ENCODE data around the gene AGAP1. TPM values are rescaled to one million over a fixed set of nuclear protein-coding genes. Genes with fewer than 3 reads are reported as not detected.

AGAP1 gene
- total RNA-seq, 2 donors from 2014 or later: 32.8 to 34.7 TPM

DNA sequence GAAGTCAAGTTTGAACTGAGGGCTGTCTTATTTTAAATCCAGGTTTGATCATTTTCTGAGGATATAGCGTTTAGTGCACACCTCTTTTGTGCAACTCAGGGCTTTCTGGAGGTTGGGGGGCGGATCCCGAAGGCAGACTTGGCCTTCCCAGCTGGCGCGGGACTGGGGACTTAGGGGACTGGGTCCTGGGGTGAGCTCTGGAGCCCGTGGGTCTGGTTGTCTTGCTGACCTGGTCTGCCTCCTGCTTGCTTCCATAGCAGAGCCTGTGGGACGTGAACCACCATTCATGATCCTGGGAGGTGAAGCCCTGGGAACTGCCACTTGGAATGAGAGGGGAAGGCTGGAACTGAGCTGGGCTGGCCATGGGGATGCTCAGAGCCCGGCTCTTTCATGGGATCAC, 63.1 kb downstream of the AGAP1 start:
- no peak overlapping the region for H3K4me3 Mint-ChIP-seq
- Histone ChIP-seq H3K36me3 (ENCODE audit: control insufficient read depth, insufficient read depth, low read length) (no peaks in the 10 kb centered on the region), H3K9ac (ENCODE audit: extremely low read depth, low read length, poor library complexity, severe bottlenecking) (no peak overlapping the region), H3K27ac (ENCODE audit: low read depth, low read length) (no peak overlapping the region), H3K4me3 (ENCODE audit: low read length) (no peak overlapping the region), H3K4me1 (ENCODE audit: control insufficient read depth, insufficient read depth, low read length) (peaks cover 10% of the 10 kb centered on the region), H3K9me3 (ENCODE audit: control insufficient read depth, low read length) (no peaks in the 10 kb centered on the region), H3K27me3 (ENCODE audit: control insufficient read depth, insufficient read depth, low read length, poor library complexity, severe bottlenecking) (no peaks in the 10 kb centered on the region)
- H3K27me3 Mint-ChIP-seq (ENCODE audit: insufficient read depth): peaks cover 7% of the 10 kb centered on the region
- no peak for DNase-seq
- TF ChIP-seq, protein P1, sequence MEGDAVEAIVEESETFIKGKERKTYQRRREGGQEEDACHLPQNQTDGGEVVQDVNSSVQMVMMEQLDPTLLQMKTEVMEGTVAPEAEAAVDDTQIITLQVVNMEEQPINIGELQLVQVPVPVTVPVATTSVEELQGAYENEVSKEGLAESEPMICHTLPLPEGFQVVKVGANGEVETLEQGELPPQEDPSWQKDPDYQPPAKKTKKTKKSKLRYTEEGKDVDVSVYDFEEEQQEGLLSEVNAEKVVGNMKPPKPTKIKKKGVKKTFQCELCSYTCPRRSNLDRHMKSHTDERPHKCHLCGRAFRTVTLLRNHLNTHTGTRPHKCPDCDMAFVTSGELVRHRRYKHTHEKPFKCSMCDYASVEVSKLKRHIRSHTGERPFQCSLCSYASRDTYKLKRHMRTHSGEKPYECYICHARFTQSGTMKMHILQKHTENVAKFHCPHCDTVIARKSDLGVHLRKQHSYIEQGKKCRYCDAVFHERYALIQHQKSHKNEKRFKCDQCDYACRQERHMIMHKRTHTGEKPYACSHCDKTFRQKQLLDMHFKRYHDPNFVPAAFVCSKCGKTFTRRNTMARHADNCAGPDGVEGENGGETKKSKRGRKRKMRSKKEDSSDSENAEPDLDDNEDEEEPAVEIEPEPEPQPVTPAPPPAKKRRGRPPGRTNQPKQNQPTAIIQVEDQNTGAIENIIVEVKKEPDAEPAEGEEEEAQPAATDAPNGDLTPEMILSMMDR (conservative IDR thresholded peaks at IDR 0.05): no peak
- H3K9me3 Mint-ChIP-seq: no peaks in the 10 kb centered on the region
- no peaks in the 10 kb centered on the region for H3K36me3 Mint-ChIP-seq (ENCODE audit: low read depth)
- peaks cover 29% of the 10 kb centered on the region for H3K4me1 Mint-ChIP-seq
- 93 to 99% methylated on average over 8 of the region's 8 CpGs for WGBS, 2 experiments (ENCODE audit: insufficient coverage in 1 of 2, insufficient read length in 1 of 2)
- no peak overlapping the region for H3K27ac Mint-ChIP-seq

DNA sequence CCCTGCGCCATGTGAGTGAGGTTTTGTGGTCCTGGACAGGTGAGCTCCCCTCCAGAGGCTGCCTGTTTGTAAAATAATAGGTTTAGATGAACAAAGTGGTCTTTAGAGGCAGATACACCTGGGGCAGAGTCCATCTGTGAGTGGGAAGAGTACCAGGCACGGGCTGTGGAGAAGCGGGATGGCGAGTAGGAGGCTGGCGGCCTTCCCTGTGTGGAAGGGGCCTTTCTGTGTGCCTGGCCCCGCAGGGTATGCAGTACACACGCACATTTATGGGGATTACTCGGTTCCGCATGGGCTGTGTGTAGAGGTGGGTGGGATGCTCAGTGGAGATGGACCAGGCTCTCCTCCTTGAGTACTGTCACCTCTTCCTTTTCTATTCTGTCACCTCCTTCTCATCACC, 64.1 kb downstream of the AGAP1 start:
- no peaks in the 10 kb centered on the region for H3K9me3 Mint-ChIP-seq
- Histone ChIP-seq H3K4me3 (ENCODE audit: low read length) (no peak overlapping the region), H3K27me3 (ENCODE audit: control insufficient read depth, insufficient read depth, low read length, poor library complexity, severe bottlenecking) (no peaks in the 10 kb centered on the region), H3K9me3 (ENCODE audit: control insufficient read depth, low read length) (no peaks in the 10 kb centered on the region), H3K36me3 (ENCODE audit: control insufficient read depth, insufficient read depth, low read length) (no peaks in the 10 kb centered on the region), H3K27ac (ENCODE audit: low read depth, low read length) (no peak overlapping the region), H3K9ac (ENCODE audit: extremely low read depth, low read length, poor library complexity, severe bottlenecking) (no peak overlapping the region), H3K4me1 (ENCODE audit: control insufficient read depth, insufficient read depth, low read length) (peaks cover 10% of the 10 kb centered on the region)
- H3K4me3 Mint-ChIP-seq: no peak overlapping the region
- TF ChIP-seq, protein P1 (conservative IDR thresholded peaks at IDR 0.05): no peak
- 97 to 100% methylated on average over 1 to 6 of the region's 9 CpGs for WGBS, 2 experiments (ENCODE audit: insufficient coverage in 1 of 2, insufficient read length in 1 of 2)
- peaks cover 7% of the 10 kb centered on the region for H3K27me3 Mint-ChIP-seq (ENCODE audit: insufficient read depth)
- no peaks in the 10 kb centered on the region for H3K36me3 Mint-ChIP-seq (ENCODE audit: low read depth)
- no peak for DNase-seq
- no peak overlapping the region for H3K27ac Mint-ChIP-seq
- H3K4me1 Mint-ChIP-seq: peaks cover 29% of the 10 kb centered on the region

DNA sequence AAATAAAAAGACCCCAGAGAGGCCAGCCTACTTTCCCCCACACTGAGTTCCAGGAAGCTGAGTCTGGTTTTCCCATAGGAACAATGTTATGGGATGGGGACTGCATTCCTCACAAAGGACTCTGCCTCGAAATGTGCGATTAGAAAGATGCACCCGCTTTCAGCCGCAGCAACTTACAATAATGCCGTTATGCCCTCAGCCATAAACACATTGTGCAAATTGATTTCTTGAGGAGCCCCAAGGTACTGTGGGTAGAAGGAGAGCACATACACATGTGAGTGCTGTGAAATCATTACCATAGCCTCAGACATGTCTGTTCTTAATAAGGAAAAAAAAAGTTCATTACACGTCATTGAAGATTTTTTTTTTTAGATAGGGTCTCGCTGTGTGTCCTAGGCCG, 64.7 kb downstream of the AGAP1 start:
- WGBS, 2 experiments (ENCODE audit: insufficient coverage in 1 of 2, insufficient read length in 1 of 2): 94 to 95% methylated on average over 8 of the region's 8 CpGs
- peaks cover 10% of the 10 kb centered on the region for H3K4me1 ChIP-seq (ENCODE audit: control insufficient read depth, insufficient read depth, low read length)
- Mint-ChIP-seq H3K27me3 (ENCODE audit: insufficient read depth) (peaks cover 7% of the 10 kb centered on the region), H3K9me3 (no peaks in the 10 kb centered on the region), H3K4me3 (no peak overlapping the region), H3K4me1 (peaks cover 27% of the 10 kb centered on the region), H3K27ac (no peak overlapping the region), H3K36me3 (ENCODE audit: low read depth) (no peaks in the 10 kb centered on the region)
- H3K27ac ChIP-seq (ENCODE audit: low read depth, low read length): peak overlapping the region; percentile 33
- DNase-seq: no peak
- TF ChIP-seq, protein P1 (conservative IDR thresholded peaks at IDR 0.05): no peak
- H3K36me3 ChIP-seq (ENCODE audit: control insufficient read depth, insufficient read depth, low read length): no peaks in the 10 kb centered on the region
- H3K27me3 ChIP-seq (ENCODE audit: control insufficient read depth, insufficient read depth, low read length, poor library complexity, severe bottlenecking): no peaks in the 10 kb centered on the region
- H3K4me3 ChIP-seq (ENCODE audit: low read length): no peak overlapping the region
- no peak overlapping the region for H3K9ac ChIP-seq (ENCODE audit: extremely low read depth, low read length, poor library complexity, severe bottlenecking)
- H3K9me3 ChIP-seq (ENCODE audit: control insufficient read depth, low read length): no peaks in the 10 kb centered on the region

Data from endodermal cell (in vitro differentiated cells).